ENCODE data around the gene SPPL3. TPM values are rescaled to one million over a fixed set of nuclear protein-coding genes. Genes with fewer than 3 reads are reported as not detected.

Gene SPPL3
- total and polyA plus RNA-seq, 4 donors: 7.4 to 12.6 (median 8.7) TPM

- Histone ChIP-seq H3K27me3 (ENCODE audit: control insufficient read depth in 4 of 4, insufficient read depth in 4 of 4, low read length in 3 of 4) (no peaks in the 10 kb centered on the region), H3K4me3 (ENCODE audit: low read depth in 1 of 3, low read length in 3 of 3) (no peak overlapping the region), H3K27ac (ENCODE audit: low read depth in 1 of 2, low read length in 2 of 2) (no peak overlapping the region), H3K4me1 (ENCODE audit: control insufficient read depth in 4 of 4, insufficient read depth in 4 of 4, low read length in 3 of 4) (peaks cover 6 to 32% (median 21%) of the 10 kb centered on the region in 4 donors), H3K36me3 (ENCODE audit: control insufficient read depth in 4 of 4, insufficient read depth in 3 of 4, low read depth in 1 of 4, low read length in 3 of 4) (peaks cover 0 to 1% (median 0%) of the 10 kb centered on the region in 4 donors), H3K9ac (ENCODE audit: low read depth in 1 of 2, low read length in 2 of 2) (no peak overlapping the region), H3K9me3 (ENCODE audit: control insufficient read depth in 4 of 4, low read length in 3 of 4) (no peaks in the 10 kb centered on the region)
- TF ChIP-seq HNF4A (conservative IDR thresholded peaks at IDR 0.05) (peak; percentile 27 to 36), RXRA (IDR thresholded peaks at IDR 0.05) (peak in 1 of 2 donors; percentile 16), SP1 (IDR thresholded peaks at IDR 0.05) (no peak)
- 76% methylated on average over 6 of the region's 6 CpGs for WGBS
- no peak for DNase-seq (ENCODE audit: low spot score)
Measured at GRCh38 chr12:120843472-120843871, 60.7 kb downstream of the SPPL3 start.

- no peak overlapping the region for H3K27ac ChIP-seq (ENCODE audit: low read depth in 1 of 2, low read length in 2 of 2)
- H3K36me3 ChIP-seq (ENCODE audit: control insufficient read depth in 4 of 4, insufficient read depth in 3 of 4, low read depth in 1 of 4, low read length in 3 of 4): no peaks in the 10 kb centered on the region
- no peak overlapping the region for H3K4me3 ChIP-seq (ENCODE audit: low read depth in 1 of 3, low read length in 3 of 3)
- no peak for DNase-seq (ENCODE audit: low spot score)
- H3K4me1 ChIP-seq (ENCODE audit: control insufficient read depth in 4 of 4, insufficient read depth in 4 of 4, low read length in 3 of 4): peaks cover 6 to 31% (median 21%) of the 10 kb centered on the region in 4 donors
- WGBS: 97% methylated on average over 3 of the region's 3 CpGs
- no peaks in the 10 kb centered on the region for H3K9me3 ChIP-seq (ENCODE audit: control insufficient read depth in 4 of 4, low read length in 3 of 4)
- no peak overlapping the region for H3K9ac ChIP-seq (ENCODE audit: low read depth in 1 of 2, low read length in 2 of 2)
- TF ChIP-seq NR2F2 (IDR thresholded peaks at IDR 0.05) (no peak), HNF4G (IDR thresholded peaks at IDR 0.05) (no peak), HNF4A (conservative IDR thresholded peaks at IDR 0.05) (no peak), TAF1 (conservative IDR thresholded peaks at IDR 0.05) (no peak), FOXA1 (IDR thresholded peaks at IDR 0.05) (no peak), ZBTB33 (IDR thresholded peaks at IDR 0.05) (no peak), ATF3 (IDR thresholded peaks at IDR 0.05) (no peak), JUND (IDR thresholded peaks at IDR 0.05) (no peak), YY1 (IDR thresholded peaks at IDR 0.05) (no peak)
- H3K27me3 ChIP-seq (ENCODE audit: control insufficient read depth in 4 of 4, insufficient read depth in 4 of 4, low read length in 3 of 4): no peaks in the 10 kb centered on the region
Measured at GRCh38 chr12:120842595-120842994, 61.6 kb downstream of the SPPL3 start.

- 63% methylated on average over 3 of the region's 3 CpGs for WGBS
- Histone ChIP-seq H3K27ac (ENCODE audit: low read depth in 1 of 2, low read length in 2 of 2) (no peak overlapping the region), H3K4me1 (ENCODE audit: control insufficient read depth in 4 of 4, insufficient read depth in 4 of 4, low read length in 3 of 4) (peaks cover 6 to 27% (median 19%) of the 10 kb centered on the region in 4 donors), H3K36me3 (ENCODE audit: control insufficient read depth in 4 of 4, insufficient read depth in 3 of 4, low read depth in 1 of 4, low read length in 3 of 4) (no peaks in the 10 kb centered on the region), H3K9me3 (ENCODE audit: control insufficient read depth in 4 of 4, low read length in 3 of 4) (no peaks in the 10 kb centered on the region), H3K9ac (ENCODE audit: low read depth in 1 of 2, low read length in 2 of 2) (no peak overlapping the region), H3K4me3 (ENCODE audit: low read depth in 1 of 3, low read length in 3 of 3) (no peak overlapping the region), H3K27me3 (ENCODE audit: control insufficient read depth in 4 of 4, insufficient read depth in 4 of 4, low read length in 3 of 4) (no peaks in the 10 kb centered on the region)
- no peak for DNase-seq (ENCODE audit: low spot score)
- TF ChIP-seq HNF4G (IDR thresholded peaks at IDR 0.05) (no peak), EGR1 (IDR thresholded peaks at IDR 0.05; ENCODE audit: low read depth in 2 of 2) (no peak), FOXA1 (IDR thresholded peaks at IDR 0.05) (no peak), FOXA2 (IDR thresholded peaks at IDR 0.05) (no peak), REST (IDR thresholded peaks at IDR 0.05) (no peak), NR2F2 (IDR thresholded peaks at IDR 0.05) (no peak), SP1 (IDR thresholded peaks at IDR 0.05) (no peak), ATF3 (IDR thresholded peaks at IDR 0.05) (no peak), ZBTB33 (IDR thresholded peaks at IDR 0.05) (no peak), MAX (IDR thresholded peaks at IDR 0.05) (no peak), JUND (IDR thresholded peaks at IDR 0.05) (no peak), YY1 (IDR thresholded peaks at IDR 0.05) (no peak), CTCF (IDR thresholded peaks at IDR 0.05; ENCODE audit: low read depth, low read length, missing input control) (no peak), RXRA (IDR thresholded peaks at IDR 0.05) (no peak), HNF4A (conservative IDR thresholded peaks at IDR 0.05) (no peak), GABPA (IDR thresholded peaks at IDR 0.05 in 1 of 2, conservative IDR thresholded peaks at IDR 0.05 in 1 of 2) (no peak), RAD21 (IDR thresholded peaks at IDR 0.05) (no peak)
Measured at GRCh38 chr12:120841525-120841924, 62.6 kb downstream of the SPPL3 start.

All from liver (tissue), 9 donors.